ENCODE data around the gene MEF2A.

The MEF2A gene

GRCh38 chr15:99605490-99605931 lies 39.7 kb downstream of the MEF2A start:
- no peak for DNase-seq (ENCODE audit: low read depth in 3 of 3, low spot score in 1 of 3)

- no peak for DNase-seq (ENCODE audit: low read depth in 3 of 3, low spot score in 1 of 3)
These were observed 40.2 kb downstream of the MEF2A start for GRCh38 chr15:99605990-99606389.

- no peak for DNase-seq (ENCODE audit: low read depth in 3 of 3, low spot score in 1 of 3)
These were observed 40.9 kb downstream of the MEF2A start for GRCh38 chr15:99606646-99607045.

- DNase-seq (ENCODE audit: low read depth in 3 of 3, low spot score in 1 of 3), result no peak
These were observed 47.7 kb downstream of the MEF2A start for GRCh38 chr15:99613481-99613880.

GRCh38 chr15:99613887-99614647 lies 48.3 kb downstream of the MEF2A start:
- no peak for DNase-seq (ENCODE audit: low read depth in 3 of 3, low spot score in 1 of 3)

- DNase-seq (ENCODE audit: low read depth in 3 of 3, low spot score in 1 of 3), result no peak
These were observed 49.0 kb downstream of the MEF2A start for GRCh38 chr15:99614749-99615288.

- no peak for DNase-seq (ENCODE audit: low read depth in 3 of 3, low spot score in 1 of 3)
These were observed 49.7 kb downstream of the MEF2A start for GRCh38 chr15:99615460-99615859.

- DNase-seq (ENCODE audit: low read depth in 3 of 3, low spot score in 1 of 3), result no peak
These were observed 50.3 kb downstream of the MEF2A start for GRCh38 chr15:99616129-99616528.

- DNase-seq (ENCODE audit: low read depth in 3 of 3, low spot score in 1 of 3), result no peak
These were observed 51.1 kb downstream of the MEF2A start for GRCh38 chr15:99616773-99617342.

GRCh38 chr15:99618941-99619411 lies 53.2 kb downstream of the MEF2A start:
- DNase-seq (ENCODE audit: low read depth in 3 of 3, low spot score in 1 of 3), result no peak

- no peak for DNase-seq (ENCODE audit: low read depth in 3 of 3, low spot score in 1 of 3)
These were observed 53.9 kb downstream of the MEF2A start for GRCh38 chr15:99619712-99620111.

- DNase-seq (ENCODE audit: low read depth in 3 of 3, low spot score in 1 of 3), result no peak
These were observed 54.4 kb downstream of the MEF2A start for GRCh38 chr15:99620178-99620577.

GRCh38 chr15:99621767-99622166 lies 56.0 kb downstream of the MEF2A start:
- no peak for DNase-seq (ENCODE audit: low read depth in 3 of 3, low spot score in 1 of 3)

- DNase-seq (ENCODE audit: low read depth in 3 of 3, low spot score in 1 of 3), result no peak
These were observed 62.7 kb downstream of the MEF2A start for GRCh38 chr15:99628374-99629001.

- no peak for DNase-seq (ENCODE audit: low read depth in 3 of 3, low spot score in 1 of 3)
These were observed 64.9 kb downstream of the MEF2A start for GRCh38 chr15:99630607-99631131.

- no peak for DNase-seq (ENCODE audit: low read depth in 3 of 3, low spot score in 1 of 3)
These were observed 65.5 kb downstream of the MEF2A start for GRCh38 chr15:99631255-99631654.

GRCh38 chr15:99632521-99632920 lies 66.7 kb downstream of the MEF2A start:
- no peak for DNase-seq (ENCODE audit: low read depth in 3 of 3, low spot score in 1 of 3)

- no peak for DNase-seq (ENCODE audit: low read depth in 3 of 3, low spot score in 1 of 3)
These were observed 67.9 kb downstream of the MEF2A start for GRCh38 chr15:99633655-99634054.

- no peak for DNase-seq (ENCODE audit: low read depth in 3 of 3, low spot score in 1 of 3)
These were observed 68.8 kb downstream of the MEF2A start for GRCh38 chr15:99634576-99634975.

GRCh38 chr15:99635145-99635544 lies 69.4 kb downstream of the MEF2A start:
- DNase-seq (ENCODE audit: low read depth in 3 of 3, low spot score in 1 of 3), result no peak

GRCh38 chr15:99635794-99636193 lies 70.0 kb downstream of the MEF2A start:
- no peak for DNase-seq (ENCODE audit: low read depth in 3 of 3, low spot score in 1 of 3)

All from stimulated activated CD4-positive, alpha-beta T cell treated with anti-CD3 and anti-CD28 coated beads, TNF-alpha, amount 100 ng/mL, for 1 hour (primary cell).